Central memory CD8-positive, alpha-beta T cell (primary cell): Measurements from ENCODE around the gene UBXN6.

Experiments
- ATAC-seq: fragments of 150-1000 bp; cut with Tn5 transposase; replicated peaks from 2 replicates; pipeline ENCODE4 v1.10.0; 2022; ENCODE audit warnings: mild to moderate bottlenecking, moderate FRiP score, moderate number of reproducible peaks; ENCODE audit not compliant: poor library complexity, severe bottlenecking; ENCODE audit errors: extremely low read depth
- DNase-seq, 2 donors: peaks; one replicate each; pipeline ENCODE4 v3.0.0; 2021; ENCODE audit warnings: low spot score in 2 of 2
- H3K27ac Mint-ChIP-seq: one replicate; pipeline ENCODE4 v1.8.0; 2022; ENCODE audit warnings: low read depth, mild to moderate bottlenecking, moderate library complexity, mixed read lengths
- H3K27me3 Mint-ChIP-seq: one replicate; pipeline ENCODE4 v1.8.0; 2022; ENCODE audit warnings: mixed read lengths
- H3K36me3 Mint-ChIP-seq: one replicate; pipeline ENCODE4 v1.8.0; 2022; ENCODE audit warnings: mild to moderate bottlenecking, moderate library complexity, mixed read lengths; ENCODE audit not compliant: insufficient read depth
- H3K4me1 Mint-ChIP-seq: one replicate; pipeline ENCODE4 v1.8.0; 2022; ENCODE audit warnings: mixed read lengths
- H3K4me3 Mint-ChIP-seq: one replicate; pipeline ENCODE4 v1.8.0; 2022; ENCODE audit warnings: mild to moderate bottlenecking, moderate library complexity, mixed read lengths
- H3K9me3 Mint-ChIP-seq: one replicate; pipeline ENCODE4 v1.8.0; 2022; ENCODE audit warnings: mixed read lengths

The UBXN6 gene

GRCh38 chr19:4464815-4465581, 7.4 kb upstream of the UBXN6 start:
- H3K27ac Mint-ChIP-seq = no peak overlapping the region
- ATAC-seq = no peak
- no peaks in the 10 kb centered on the region for H3K4me1 Mint-ChIP-seq
- no peaks in the 10 kb centered on the region for H3K36me3 Mint-ChIP-seq
- no peak for DNase-seq
- no peaks in the 10 kb centered on the region for H3K27me3 Mint-ChIP-seq
- H3K4me3 Mint-ChIP-seq = no peak overlapping the region
- H3K9me3 Mint-ChIP-seq = no peaks in the 10 kb centered on the region

GRCh38 chr19:4456843-4457653, 546 bp downstream of the UBXN6 start:
- H3K36me3 Mint-ChIP-seq = peaks cover 13% of the 10 kb centered on the region
- peak overlapping the region; percentile 96 for H3K27ac Mint-ChIP-seq
- H3K4me1 Mint-ChIP-seq = peaks cover 17% of the 10 kb centered on the region
- no peak for DNase-seq
- no peaks in the 10 kb centered on the region for H3K27me3 Mint-ChIP-seq
- ATAC-seq = peak; percentile 33
- H3K9me3 Mint-ChIP-seq = no peaks in the 10 kb centered on the region
- H3K4me3 Mint-ChIP-seq = peak overlapping the region; percentile 87

- peaks cover 17% of the 10 kb centered on the region for H3K4me1 Mint-ChIP-seq
- ATAC-seq = no peak
- no peak for DNase-seq
- no peaks in the 10 kb centered on the region for H3K9me3 Mint-ChIP-seq
- H3K27me3 Mint-ChIP-seq = no peaks in the 10 kb centered on the region
- H3K4me3 Mint-ChIP-seq = peak overlapping the region; percentile 87
- peak overlapping the region; percentile 96 for H3K27ac Mint-ChIP-seq
- peaks cover 15% of the 10 kb centered on the region for H3K36me3 Mint-ChIP-seq
Measured at GRCh38 chr19:4456476-4456842, 1.1 kb downstream of the UBXN6 start.

GRCh38 chr19:4455719-4456475, 1.7 kb downstream of the UBXN6 start:
- Mint-ChIP-seq H3K27me3 (no peaks in the 10 kb centered on the region), H3K4me3 (peak overlapping the region; percentile 87), H3K9me3 (no peaks in the 10 kb centered on the region), H3K27ac (peak overlapping the region; percentile 96), H3K4me1 (peaks cover 17% of the 10 kb centered on the region), H3K36me3 (peaks cover 17% of the 10 kb centered on the region)
- ATAC-seq (no peak), DNase-seq (no peak)

- Mint-ChIP-seq H3K27me3 (no peaks in the 10 kb centered on the region), H3K36me3 (peaks cover 23% of the 10 kb centered on the region), H3K4me1 (peaks cover 17% of the 10 kb centered on the region), H3K27ac (peak overlapping the region; percentile 14), H3K4me3 (no peak overlapping the region), H3K9me3 (no peaks in the 10 kb centered on the region)
- DNase-seq (no peak), ATAC-seq (no peak)
Measured at GRCh38 chr19:4454747-4455718, 2.6 kb downstream of the UBXN6 start.

- H3K4me3 Mint-ChIP-seq = no peak overlapping the region
- peaks cover 17% of the 10 kb centered on the region for H3K4me1 Mint-ChIP-seq
- ATAC-seq (no peak), DNase-seq (no peak)
- H3K27ac Mint-ChIP-seq = no peak overlapping the region
- H3K9me3 Mint-ChIP-seq = no peaks in the 10 kb centered on the region
- peaks cover 29% of the 10 kb centered on the region for H3K36me3 Mint-ChIP-seq
- no peaks in the 10 kb centered on the region for H3K27me3 Mint-ChIP-seq
Measured at GRCh38 chr19:4453232-4454179, 4.1 kb downstream of the UBXN6 start.

- Mint-ChIP-seq H3K27ac (no peak overlapping the region), H3K36me3 (peaks cover 24% of the 10 kb centered on the region), H3K4me3 (no peak overlapping the region), H3K4me1 (peaks cover 11% of the 10 kb centered on the region), H3K9me3 (no peaks in the 10 kb centered on the region), H3K27me3 (no peaks in the 10 kb centered on the region)
- ATAC-seq (no peak), DNase-seq (no peak)
Measured at GRCh38 chr19:4452230-4452990, 5.2 kb downstream of the UBXN6 start.

GRCh38 chr19:4449639-4450028, 8.0 kb downstream of the UBXN6 start:
- H3K4me3 Mint-ChIP-seq = no peak overlapping the region
- no peaks in the 10 kb centered on the region for H3K9me3 Mint-ChIP-seq
- H3K4me1 Mint-ChIP-seq = no peaks in the 10 kb centered on the region
- no peaks in the 10 kb centered on the region for H3K27me3 Mint-ChIP-seq
- DNase-seq = no peak
- no peak for ATAC-seq
- H3K27ac Mint-ChIP-seq = no peak overlapping the region
- H3K36me3 Mint-ChIP-seq = peaks cover 27% of the 10 kb centered on the region

GRCh38 chr19:4449022-4449638, 8.5 kb downstream of the UBXN6 start:
- Mint-ChIP-seq H3K9me3 (no peaks in the 10 kb centered on the region), H3K4me3 (no peak overlapping the region), H3K27ac (no peak overlapping the region), H3K4me1 (no peaks in the 10 kb centered on the region), H3K27me3 (no peaks in the 10 kb centered on the region), H3K36me3 (peaks cover 23% of the 10 kb centered on the region)
- no peak for ATAC-seq
- DNase-seq = no peak

GRCh38 chr19:4448147-4448985, 9.2 kb downstream of the UBXN6 start:
- Mint-ChIP-seq H3K4me3 (no peak overlapping the region), H3K27me3 (no peaks in the 10 kb centered on the region), H3K27ac (no peak overlapping the region), H3K4me1 (no peaks in the 10 kb centered on the region), H3K9me3 (no peaks in the 10 kb centered on the region), H3K36me3 (peaks cover 23% of the 10 kb centered on the region)
- ATAC-seq (no peak), DNase-seq (no peak)
